GM19351 (cell line): Measurements from ENCODE around the gene FBXL14.
"Not testable (repeated sequence)": the region's sequence is repeated elsewhere in the genome, so short reads cannot be mapped to it uniquely, and the experiment has no call there.

ENCODE experiments used
- ATAC-seq: cut with Tn5 transposase; IDR thresholded peaks from one replicate; pipeline ENCODE4 v1.9.1; 2021; ENCODE audit warnings: mild to moderate bottlenecking, moderate library complexity; ENCODE audit not compliant: unreplicated experiment

The FBXL14 gene

GRCh38 chr12:1574865-1575259 lies 19.5 kb downstream of the FBXL14 start:
- ATAC-seq, result no peak

GRCh38 chr12:1573960-1574864 lies 20.2 kb downstream of the FBXL14 start:
- ATAC-seq, result no peak

DNA sequence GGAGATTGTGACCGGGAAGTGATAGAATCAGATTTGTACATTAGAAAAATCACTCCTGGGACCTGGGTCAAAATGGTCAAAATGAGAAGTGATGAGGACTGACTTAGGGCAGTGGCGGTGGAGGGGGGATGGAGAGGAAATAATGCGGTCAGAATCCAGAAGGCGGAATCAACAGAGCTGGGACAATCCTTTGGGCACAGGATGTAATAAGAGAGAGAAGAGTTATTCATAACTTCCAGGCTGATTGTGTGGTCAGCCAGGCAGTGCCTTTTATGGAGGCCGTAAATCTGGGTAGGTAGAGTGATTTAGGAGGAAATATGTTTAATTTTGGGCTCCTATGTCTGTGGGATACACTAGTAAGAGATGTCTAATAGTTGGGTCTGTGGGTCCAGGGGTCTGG lies 21.6 kb downstream of the FBXL14 start:
- no peak for ATAC-seq

GRCh38 chr12:1567852-1568251 lies 26.5 kb downstream of the FBXL14 start:
- ATAC-seq, result no peak

DNA sequence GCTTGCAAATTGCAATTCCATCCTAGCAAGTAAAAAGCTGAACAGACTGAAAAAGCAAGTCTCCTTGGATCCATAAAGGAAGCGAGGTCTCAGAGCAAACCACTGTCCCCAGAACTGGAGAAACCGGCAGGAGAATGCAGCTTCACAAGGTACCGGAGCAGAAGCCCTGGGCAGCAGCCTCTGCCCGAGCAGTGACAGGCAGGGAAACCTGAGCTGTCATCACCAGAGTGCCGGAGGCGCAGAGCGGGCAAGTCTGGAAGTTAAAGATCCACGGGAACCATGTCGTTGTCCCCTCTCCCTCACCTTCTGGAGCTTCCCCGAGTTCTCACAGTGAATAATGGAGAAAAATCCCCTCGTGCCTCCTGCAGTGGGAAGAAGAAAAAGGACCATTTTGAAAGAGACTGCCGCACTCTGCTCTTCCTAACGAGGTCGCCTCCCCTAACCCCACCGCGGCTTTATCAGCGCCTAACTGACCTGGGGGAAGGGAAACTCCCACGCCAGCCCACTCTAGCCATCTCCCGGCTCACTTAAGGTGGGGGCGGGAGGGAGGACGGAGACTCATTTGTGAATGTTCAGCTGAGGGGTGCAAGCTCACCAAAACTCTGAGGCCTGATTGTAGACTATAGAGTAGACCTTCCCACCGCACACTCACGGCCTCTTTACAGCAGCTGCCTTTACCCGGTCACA lies 27.8 kb downstream of the FBXL14 start:
- no peak for ATAC-seq

GRCh38 chr12:1565172-1565571 lies 29.2 kb downstream of the FBXL14 start:
- no peak for ATAC-seq

- ATAC-seq, result no peak
These were observed 30.3 kb downstream of the FBXL14 start for GRCh38 chr12:1564067-1564466.

DNA sequence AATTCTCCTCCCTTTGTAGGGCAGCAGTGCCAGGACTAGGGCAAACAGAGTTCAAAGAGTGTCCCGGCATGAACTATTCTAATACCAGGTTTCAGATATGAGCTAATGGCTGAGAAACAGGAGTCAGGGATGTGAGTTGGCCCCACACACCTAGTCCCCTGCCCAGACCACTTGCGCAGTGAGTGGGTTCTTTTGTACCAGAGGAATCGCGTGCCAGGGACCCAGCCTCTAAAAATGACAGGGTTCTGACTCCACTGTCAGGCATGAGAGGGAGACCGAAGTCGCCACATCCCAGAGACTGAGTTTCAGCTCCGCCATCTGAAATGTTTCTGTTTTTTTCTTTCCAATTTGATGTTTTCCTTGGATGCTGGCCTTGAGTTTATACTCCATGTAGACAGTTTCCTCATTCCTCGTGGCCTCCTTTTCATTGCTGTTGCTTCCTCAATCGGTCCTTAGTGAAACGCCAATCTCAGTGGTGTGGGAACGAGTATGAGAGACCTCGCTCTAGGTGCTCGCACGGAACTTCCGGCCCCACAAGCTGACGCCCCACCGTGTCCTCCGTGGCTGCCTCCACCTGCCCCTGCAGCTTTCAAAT lies 31.5 kb downstream of the FBXL14 start:
- ATAC-seq, result no peak

GRCh38 chr12:1560704-1561103 lies 33.7 kb downstream of the FBXL14 start:
- ATAC-seq, result no peak

DNA sequence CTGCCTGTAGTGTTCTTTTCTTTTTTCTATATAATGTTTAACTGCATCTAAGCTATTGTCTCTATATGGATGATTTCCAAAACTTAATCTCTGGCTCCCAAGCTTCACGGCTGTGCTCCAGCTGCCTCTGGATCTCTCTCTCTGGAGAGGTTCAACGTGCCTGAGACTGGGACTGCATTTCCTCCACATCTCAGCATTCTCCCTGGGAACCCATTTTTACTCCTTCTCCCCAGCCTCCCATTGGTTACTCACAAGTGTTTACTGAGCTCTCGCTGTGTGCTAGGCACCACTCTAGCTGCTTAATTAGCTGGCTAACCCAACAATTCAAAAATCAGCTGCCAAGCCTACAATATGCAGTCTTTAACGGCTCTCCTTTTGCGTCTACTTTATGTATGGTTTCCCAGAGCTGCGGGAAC lies 34.7 kb downstream of the FBXL14 start:
- ATAC-seq, result no peak

GRCh38 chr12:1558108-1558507 lies 36.3 kb downstream of the FBXL14 start:
- not testable (repeated sequence) for ATAC-seq

DNA sequence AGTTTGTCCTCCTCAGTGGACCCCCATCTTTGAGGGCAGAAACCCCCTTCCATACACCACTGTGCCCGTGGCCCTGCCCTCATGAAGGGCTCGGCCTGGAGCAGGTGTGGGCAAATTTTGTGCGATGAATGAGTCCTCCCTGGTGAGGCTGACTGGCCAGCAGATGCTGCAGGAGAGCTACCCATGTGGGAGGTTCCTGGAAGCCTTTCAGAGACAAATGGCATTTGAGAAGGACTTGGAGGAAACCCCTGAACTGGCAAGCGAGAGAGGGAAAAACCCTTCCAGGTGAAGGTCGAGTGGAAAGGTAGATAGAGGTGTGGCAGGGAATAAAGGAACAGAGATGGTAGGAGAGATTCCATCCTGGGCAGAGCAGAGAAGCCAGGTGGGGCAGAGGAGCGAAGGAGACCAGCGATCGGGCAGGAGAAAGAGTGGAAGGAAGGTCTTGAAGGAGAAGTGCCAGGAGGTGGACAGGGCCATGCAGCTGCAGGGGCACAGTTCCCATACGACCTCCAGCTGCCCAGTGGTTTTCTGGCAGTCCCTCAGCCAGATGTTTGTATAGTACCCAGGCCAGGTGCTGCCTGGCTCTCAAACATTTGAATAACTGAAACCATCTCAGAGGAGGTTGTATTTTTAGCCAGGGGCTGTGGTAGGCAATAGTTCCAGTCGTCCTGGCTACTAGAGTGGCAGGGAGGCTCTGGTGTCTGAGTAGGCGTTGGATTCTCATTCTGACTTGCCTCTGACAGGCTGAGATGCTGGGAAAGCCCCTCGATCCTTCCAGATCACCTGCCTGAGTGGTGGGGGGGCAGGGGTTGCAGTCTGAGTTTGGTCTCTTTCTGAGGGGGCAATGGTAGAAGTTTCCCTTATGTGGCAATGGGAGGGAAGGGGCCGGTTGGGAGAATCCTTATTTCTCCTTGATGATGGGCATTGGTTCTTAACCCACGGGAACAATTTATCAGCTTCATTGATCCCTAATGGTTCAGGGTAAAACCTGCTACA lies 40.1 kb downstream of the FBXL14 start:
- ATAC-seq, result peak; percentile 93

DNA sequence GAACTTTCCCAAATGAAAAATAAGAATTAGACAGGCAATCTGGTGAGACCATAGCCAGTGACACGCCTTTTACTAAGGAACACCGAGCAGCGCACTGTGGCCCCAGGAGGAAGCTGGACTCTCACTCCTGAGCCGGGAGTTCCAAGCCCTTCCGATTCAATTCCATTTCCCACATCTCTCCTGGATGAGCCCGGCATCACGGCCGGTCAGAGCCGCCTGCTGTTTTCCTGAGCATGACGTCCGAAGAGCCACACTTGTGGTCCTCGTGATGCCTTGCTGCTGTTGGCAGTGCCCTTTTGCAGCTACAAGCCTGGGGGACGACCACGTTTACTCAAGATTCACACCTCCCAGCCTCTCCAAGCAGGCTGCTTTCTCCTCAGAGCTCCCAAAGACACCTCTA lies 40.8 kb downstream of the FBXL14 start:
- ATAC-seq, result no peak

GRCh38 chr12:1552911-1553491 lies 41.4 kb downstream of the FBXL14 start:
- ATAC-seq, result no peak

DNA sequence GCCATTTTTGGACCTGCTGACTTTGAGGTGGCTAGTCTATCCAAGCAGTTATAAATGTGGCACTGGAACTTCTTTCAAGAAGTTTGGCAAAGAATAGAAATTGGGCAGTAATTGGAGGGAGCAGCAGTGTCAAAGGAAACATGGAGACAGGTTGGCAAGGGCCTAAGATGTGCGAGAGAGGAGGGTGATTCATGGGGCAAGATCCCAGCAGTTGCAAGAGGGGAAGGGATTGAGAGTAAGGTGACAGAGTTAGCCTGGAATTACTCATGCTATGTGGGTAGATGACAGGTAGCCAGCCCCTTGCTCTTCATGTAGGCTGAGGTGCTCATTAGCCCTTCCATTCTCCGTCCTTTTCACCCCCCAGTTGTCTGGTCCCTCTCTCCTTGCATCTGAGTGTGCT lies 42.2 kb downstream of the FBXL14 start:
- ATAC-seq, result no peak

- no peak for ATAC-seq
These were observed 42.9 kb downstream of the FBXL14 start for GRCh38 chr12:1551496-1551895.

DNA sequence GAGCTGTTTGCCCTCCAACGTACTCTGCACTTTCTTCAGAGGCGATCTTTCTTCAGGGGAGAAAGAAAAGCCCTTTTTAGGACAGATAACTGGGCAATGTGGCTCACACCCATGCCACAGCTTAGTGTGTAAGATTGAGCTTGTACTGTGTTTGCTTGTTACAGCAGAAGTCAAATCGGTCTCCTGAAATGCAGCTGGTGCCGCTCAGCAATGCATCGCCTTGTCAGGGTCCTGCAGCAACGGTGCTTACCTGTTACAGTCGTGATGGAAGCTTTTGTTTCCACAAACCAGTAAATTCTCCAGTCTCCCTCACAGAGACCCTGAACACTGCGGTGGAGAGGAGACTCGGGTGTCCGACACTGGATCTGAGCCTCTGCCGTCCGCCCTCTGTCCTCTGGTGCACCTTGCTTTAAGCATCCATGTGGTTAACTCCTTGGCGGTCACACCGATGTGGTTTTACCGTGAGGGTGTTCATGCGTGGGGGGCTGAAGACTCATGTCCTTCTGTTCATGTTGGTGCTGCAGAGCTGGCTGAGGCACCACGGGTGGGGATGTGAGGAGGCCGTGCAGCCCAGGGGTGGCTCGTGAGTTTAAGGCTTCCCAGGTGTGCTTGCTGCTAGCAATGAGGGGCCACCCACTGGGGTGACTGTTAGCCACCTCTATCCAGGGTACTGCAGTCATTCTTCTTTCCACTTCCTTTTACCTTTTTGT lies 47.3 kb downstream of the FBXL14 start:
- ATAC-seq, result no peak

DNA sequence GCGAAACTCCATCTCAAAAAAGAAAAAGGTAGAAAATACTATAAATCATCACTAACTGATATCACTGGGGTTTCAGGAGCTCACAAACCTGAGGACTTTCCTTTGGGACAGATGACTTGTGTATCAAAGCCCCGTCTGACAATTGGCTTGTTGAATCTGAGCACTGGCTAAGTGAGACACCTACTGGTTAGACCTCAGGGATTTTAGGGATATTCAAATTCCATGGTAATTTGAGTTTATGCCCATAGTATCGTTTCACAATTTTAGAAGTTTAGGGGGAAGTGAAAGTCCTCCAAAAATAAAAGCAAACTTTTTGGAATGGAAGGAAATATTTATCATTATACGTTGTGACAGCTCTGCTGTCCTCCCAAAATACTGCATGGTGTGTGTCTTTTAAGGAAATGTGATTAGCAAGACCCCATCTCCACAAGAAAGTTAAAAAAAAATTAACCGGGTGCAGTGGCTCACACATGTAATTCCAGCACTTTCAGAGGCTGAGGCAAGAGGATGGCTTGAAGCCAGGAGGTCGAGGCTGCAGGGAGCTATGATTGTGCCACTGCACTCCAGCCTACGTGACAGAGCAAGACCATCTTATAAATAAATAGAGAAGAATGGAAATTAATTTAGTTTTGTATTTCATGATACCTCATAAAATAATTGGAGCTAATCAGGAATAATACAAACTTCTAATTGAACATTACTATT lies 49.2 kb downstream of the FBXL14 start:
- ATAC-seq, result no peak

- no peak for ATAC-seq
These were observed 51.8 kb downstream of the FBXL14 start for GRCh38 chr12:1542599-1542998.
